NCI-H2196 treated with DMSO at 0.1 percent for 48 hours (cell line): ENCODE data around the gene SYNE4.
"Not testable (repeated sequence)": the region's sequence is repeated elsewhere in the genome, so short reads cannot be mapped to it uniquely, and the experiment has no call there.

ENCODE experiments used
- DNase-seq: peaks from one replicate; lab custom pipeline; 2025; ENCODE audit not compliant: unreplicated experiment; lab: John Stamatoyannopoulos, UW

Gene SYNE4

DNA sequence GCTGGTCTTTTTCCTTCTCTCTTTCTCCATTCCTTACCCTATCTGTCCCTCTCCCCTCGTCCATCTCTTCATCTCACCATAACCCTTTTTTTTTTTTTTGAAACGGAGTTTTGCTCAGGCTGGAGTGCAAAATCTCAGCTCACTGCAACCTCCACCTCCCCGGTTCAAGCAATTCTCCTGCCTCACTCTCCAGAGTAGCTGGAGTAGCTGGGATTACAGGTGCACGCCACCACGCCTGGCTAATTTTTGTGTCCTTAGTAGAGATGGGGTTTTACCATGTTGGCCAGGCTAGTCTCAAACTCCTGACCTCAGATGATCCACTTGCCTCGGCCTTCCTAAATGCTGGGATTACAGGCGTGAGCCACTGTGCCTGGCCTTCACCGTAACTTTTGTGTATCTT lies 51.2 kb downstream of the SYNE4 start:
- DNase-seq = not testable (repeated sequence)

DNA sequence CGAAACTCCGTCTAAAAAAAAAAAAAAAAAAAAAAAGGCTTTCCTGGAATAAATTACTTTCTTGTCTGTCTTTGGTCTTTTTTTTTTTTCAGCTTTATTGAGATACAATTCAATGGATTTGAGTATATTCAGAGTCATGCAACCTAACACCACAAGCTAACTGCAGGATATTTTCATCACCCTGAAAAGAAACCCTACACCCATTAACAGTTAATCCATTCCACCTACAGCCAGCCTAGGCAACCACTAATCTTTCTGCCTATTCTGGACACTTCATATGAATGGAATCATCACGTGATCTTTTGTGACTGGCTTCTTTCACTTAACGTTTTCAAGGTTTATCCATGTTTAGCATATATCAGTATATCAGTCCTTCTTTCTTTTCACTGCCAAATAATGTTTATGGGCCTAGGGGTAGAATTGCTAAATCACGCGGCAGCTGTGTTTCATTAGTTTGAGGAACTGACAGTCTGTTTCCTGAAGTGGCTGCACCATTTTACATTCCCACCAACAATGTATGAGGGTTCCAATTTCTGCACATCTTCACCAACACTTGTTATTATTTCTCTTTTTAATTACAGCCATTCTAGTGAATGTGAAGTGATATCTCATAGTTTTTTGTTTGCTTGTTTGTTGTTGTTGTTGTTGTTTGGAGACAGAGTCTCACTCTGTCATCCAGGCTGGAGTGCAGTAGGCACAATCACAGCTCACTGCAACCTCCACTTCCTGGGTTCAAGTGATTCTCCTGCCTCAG lies 52.6 kb downstream of the SYNE4 start:
- DNase-seq = no peak
